ENCODE data around the gene PARVG. TPM values are rescaled to one million over a fixed set of nuclear protein-coding genes. Genes with fewer than 3 reads are reported as not detected.
"Not testable (repeated sequence)": the region's sequence is repeated elsewhere in the genome, so short reads cannot be mapped to it uniquely, and the experiment has no call there.

The PARVG gene
- total RNA-seq, 1 donor from 2014 or later, result 3.2 TPM

DNA sequence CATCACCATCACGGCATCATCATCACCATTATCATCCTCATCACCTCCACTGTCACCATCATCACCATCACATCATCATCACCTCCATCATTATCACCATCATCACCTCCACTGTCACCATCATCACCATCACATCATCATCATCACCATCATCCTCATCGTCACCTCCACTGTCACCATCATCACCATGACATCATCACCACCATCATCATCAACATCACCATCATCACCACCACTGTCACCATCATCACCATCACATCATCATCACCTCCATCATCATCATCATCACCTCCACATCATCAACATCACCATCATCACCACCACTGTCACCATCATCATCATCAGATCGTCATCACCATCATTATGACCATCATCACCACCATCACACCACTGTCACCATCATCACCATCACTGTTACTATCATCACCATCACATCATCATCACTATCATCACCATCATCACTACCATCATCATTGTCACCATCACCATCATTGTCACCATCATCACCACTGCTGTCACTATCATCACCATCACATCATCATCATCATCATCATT lies 32.8 kb downstream of the PARVG start:
- DNase-seq, result no peak

DNA sequence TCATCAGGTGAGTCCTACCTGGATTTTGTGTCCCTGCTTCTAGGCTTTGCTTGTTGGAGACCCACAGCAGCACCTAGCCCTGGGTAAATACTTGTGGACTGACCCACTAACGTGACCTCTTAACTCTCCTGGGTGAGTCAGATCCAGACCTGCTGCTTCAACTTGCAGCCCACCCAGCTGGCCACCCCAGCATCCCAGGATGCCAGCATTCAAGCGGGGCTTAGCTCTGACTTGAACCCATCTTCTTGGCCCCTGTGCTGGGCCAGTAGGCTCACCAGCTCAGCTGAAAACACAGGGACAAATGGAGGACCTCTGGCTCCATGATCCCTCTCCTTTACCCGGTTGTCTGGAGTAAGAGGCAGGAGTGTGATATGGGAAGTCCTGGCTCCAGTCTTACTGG lies 33.5 kb downstream of the PARVG start:
- DNase-seq, result no peak

DNA sequence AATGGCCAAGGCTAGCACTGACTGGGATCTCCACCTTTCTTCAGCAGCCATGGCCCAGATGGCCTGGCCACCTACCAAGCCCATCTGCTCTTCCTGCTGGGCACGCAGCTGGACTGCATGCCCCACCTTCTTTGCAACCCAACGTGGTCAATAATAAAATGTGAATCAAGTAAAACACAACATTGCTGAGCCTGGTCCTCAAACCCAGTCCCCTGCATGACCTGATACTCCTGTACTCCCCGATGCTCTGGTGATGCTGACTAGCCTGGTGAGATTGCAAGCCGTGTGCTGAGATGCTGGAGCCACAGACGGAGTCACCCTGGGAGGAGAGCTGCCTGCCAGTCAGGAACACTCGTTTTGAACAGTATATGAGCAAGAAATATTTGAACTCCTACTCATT lies 34.0 kb downstream of the PARVG start:
- no peak for DNase-seq

DNA sequence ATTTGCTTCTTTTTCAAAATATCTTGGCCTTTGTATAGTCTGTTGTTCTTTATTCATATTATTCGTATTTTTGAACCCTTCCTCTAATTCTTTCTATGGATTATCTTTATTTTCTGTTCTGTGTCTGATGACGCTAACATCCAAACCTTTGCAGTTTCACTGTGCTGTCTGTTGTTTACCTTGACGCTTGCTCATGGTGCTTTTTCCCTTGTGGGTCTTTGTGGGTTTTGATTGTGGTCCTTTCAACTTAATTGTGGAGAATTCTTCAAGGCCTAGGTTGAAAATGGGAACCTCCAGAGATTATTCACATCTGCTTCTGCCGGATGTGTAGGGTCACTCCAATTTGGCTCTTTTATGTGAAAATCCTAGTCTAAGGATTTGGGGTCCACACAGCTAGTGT lies 34.6 kb downstream of the PARVG start:
- no peak for DNase-seq

DNA sequence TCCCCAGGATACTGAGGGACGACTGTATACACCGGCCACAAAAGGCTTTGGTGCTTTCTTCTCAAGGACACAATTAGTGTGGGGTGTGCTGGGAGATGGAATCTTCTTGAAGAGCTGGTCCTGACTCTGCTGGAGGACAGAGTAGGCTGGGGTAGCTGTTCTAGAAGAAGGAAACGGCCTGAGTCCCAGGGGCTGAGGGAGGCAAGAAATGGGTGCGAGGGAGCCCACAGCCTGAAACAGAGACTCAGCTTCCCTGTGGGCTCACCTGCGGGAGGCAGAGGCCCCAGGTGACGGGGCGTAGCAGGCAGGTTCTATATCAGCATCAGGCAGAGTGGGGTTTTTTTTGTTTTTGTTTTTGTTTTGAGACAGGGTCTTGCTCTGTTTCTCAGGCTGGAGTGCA lies 36.6 kb downstream of the PARVG start:
- DNase-seq, result no peak

DNA sequence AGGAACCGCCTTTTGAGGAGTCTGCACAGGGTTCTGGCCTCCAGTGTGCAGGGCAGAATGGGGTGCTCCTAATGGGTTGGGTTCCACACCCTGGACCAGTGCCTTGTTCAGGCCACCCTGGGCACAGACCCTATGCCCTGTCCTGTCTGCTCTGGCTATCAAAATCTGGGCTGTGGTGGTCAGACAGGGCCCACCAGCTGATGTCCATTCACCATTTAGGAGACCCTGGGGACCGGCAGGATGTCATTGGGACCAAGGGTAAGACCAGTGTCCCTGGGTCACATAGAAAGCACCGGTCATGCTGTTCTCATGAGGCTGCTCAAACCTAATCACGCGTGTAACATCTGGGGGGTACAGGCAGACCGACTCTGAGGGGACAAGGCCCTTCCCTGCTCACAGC lies 37.3 kb downstream of the PARVG start:
- DNase-seq, result no peak

DNA sequence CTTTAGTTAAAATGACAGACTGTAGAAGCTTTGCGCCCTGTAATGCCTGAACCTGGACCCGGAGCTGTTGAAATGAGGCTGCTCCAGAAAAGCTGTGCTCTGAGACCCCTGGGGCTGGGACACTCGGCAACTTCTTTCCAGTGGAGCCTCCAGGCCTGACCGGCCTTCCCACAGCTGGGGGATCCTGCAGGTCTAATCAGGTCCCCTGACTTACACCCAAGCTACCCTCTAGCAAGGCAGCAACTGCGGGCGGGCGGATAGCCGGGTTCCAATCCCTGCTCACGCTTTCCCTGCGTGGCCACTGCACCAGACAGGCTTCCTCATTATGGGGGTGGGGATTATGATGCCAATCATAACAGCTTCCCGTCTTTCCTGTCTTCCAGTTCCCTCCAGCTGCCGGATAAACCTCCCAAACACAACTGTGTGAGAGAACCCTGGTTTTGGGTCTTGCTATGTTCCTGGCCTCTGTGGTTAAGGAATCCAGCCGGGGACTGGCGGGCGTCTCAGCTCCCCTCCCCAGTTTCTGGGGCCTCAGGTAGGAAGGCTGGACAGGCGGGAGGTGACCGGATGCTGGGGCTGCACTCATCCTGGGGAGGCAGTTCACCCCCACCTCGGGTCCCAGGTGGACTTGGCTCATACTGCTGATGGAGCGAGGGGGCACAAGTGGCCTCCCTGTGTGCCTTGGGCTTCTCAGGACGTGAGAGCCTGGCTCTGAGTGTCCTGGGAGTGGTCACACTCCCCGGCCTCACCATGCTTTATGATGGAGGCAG lies 38.6 kb downstream of the PARVG start:
- no peak for DNase-seq

DNA sequence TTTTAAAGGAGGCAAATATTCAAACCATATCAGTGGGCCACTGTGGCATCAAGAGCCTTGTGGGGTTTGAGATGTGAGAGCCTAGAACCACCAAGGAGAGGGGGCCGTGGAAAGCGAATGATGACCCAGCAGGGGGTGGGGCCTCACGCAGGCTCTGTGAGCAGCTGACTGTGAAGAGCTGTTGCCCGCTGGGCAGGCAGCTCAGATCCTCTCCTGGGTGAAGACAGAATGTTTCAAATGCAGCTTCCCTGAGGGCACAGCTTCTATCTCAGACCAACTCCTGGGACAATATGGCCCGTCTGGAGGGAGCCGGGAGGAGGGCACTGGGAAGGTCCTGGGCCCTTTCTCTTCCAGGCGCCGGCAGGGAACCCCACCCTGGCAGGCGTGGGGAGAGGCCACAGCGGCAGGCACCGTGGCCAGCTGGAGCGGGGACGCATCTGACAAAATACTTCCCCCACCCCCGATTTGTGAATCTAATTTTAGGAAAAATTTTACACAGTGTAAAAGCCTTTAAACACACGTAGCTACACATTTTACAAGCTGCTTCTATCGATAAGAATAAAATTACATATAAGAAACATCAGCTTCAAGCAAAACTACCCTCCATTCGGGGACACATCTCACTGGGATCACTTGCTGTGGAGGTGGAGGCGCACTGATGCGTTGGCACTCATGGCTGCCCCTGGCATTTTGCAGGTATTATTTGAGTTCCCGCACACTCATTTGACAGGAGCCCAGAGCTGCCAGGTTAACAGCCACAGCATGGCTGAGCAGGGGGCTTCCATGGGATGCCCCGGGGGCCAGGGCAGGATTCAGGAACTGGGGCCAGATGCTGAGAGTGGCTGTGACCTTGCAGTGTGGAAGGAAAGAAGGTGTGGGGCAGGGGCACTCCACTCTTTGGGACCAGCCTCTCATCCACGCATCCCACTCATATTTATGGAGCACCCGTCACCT lies 40.3 kb downstream of the PARVG start:
- DNase-seq, result no peak

DNA sequence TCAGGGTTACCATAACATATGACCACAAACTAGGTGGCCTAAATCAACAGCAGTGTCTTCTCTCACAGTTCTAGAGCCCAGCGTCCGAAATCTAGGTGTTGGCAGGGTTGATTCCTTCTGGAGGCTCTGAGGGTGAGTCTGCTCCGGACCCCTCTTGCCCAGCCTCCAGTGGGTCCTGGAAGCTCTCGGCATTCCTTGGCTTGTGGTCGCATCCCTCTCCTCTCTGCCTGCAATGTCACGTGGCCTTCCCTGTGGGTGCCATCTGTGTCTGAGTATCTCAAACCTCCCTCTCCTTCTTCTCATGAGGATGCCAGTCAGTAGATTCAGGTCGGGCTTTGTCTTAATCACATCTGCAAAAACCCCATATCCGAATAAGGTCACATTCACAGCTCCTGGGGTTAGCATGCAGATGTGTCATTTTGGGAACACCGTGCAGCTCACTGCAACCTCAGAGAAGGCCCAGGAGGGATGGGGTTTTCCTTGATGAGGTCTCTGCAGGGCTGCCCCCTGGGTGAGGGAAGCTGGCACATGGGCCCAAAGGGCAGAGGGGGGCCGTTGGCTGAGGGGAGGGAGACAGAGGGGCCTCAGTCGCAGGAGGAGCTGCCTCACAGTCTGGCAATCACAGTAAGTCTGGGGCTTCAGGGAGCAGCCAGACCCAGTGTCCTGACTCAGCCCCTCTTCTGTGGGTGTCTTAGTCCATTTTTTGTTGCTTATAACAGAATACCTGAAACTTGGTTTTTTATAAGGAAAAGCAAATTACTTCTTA lies 41.2 kb downstream of the PARVG start:
- DNase-seq, result no peak

DNA sequence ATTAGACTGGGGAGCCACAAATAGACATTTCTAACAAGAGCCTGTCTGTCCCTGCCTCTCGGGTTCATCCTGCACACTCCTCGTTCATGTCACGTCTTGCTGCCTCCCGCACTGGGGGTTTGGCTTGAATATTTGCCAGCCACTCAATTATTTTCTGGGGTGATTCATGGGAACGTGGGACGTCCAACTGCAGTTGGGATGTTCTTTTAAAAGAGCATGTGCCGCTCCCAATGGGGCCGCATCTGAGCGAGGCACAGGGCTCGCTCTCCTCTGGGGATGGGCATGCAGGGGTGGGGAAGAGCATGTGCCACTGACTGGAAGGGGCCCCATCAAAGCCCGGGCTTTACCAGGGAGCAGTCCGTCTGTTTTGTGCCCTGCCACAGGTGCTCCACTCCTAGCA lies 43.4 kb downstream of the PARVG start:
- DNase-seq, result peak; percentile 43

DNA sequence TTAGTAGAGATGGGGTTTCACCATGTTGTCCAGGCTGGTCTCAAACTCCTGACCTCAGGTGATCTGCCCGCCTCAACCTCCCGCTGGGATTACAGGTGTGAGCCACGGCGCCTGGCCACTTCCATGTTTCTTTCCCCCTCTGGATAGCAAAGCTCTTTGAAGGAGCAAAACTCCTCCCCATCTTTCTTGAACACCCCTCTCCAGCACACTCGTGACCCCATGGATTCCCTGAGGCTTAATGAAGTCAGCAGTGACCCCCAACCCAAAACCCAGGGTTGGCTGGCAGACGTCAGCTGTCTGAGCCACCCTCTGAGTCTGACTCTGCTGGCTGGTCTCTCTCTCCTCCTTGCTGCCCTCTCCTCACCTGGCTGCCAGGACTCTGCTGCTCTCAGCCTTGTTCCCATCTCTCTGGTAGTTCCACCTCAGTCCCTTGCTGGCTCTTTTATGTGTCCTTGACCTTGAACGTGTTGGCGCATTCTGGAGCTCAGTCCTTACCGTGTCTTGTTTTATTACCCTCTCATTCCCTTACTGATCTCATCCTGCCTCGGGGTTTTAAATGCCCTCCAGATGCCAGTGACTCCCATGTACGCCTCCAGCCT lies 44.5 kb downstream of the PARVG start:
- DNase-seq, result no peak

DNA sequence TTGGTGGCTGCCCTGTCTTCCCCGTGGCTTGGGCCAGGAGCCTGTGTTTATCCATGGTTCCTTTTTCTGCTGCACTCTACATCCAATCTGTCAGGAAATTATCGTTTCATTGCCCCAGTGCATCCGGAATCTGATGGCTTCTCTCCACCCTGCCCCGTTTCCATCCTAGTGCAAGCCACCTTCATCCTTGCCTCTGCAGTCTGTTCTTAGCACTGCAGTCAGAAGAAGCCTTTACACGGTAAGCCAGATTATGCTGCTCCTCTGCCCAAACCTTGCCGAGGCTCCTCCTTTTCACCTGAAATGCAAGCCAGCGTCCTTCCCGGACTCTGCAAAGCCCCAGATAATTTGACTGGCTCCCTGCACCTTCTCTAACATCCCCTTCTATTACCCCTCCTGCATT lies 45.1 kb downstream of the PARVG start:
- no peak for DNase-seq

DNA sequence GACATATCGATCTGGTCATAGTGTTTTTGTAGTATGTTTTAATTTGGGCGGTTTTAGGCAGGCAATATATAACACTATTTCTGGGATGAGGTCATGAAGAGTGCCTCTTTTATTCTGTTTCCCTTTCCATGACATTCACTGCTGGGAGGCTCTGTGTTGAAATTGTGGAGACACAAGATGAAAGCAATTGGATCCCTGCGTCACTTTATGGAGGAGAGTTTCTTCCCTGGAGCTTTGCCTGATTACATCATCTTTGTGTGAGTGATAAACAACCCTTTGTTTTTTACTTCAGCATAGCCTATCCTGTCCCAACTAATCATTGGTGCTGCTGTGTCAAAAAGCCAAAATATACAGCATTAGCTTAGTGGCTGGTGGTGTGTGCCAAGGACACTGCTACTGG lies 48.6 kb downstream of the PARVG start:
- no peak for DNase-seq

DNA sequence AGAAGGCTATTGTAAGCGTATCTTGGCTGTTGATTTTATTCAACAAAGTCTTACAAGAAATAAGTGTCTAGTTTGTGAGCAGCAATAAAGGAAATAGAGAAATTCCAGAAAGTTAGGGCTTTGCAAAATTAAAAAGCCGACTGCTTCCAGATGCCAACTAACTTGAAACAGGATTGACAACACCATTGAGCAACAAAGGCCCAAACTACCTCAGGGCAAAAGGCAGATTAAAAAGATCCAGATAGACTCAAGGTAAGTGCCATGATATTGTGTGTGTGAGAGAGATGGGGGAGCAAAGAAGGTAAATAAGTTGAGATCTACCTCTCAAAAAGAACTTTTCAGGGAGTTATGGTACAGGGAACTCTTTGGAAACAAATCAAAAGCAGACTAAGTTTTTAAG lies 49.1 kb downstream of the PARVG start:
- no peak for DNase-seq

DNA sequence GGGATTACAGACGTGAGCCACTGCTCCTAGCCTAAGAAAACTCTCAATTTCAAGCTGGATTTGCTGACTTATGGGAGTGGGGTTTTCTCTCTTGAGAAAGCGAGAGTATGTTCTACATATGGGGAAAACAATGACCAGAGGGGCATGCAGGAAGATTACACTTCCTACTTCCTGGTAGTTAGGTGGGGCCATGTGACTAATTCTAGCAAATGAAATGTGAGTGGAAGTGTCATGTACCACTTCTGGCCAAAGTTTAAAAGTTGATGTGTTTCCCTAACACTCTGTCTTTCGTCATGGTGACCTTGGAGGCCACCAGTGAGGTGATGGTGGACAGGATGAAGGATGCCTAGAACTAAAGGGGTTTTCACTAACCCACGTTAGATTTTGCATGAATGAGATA lies 50.5 kb downstream of the PARVG start:
- no peak for DNase-seq

DNA sequence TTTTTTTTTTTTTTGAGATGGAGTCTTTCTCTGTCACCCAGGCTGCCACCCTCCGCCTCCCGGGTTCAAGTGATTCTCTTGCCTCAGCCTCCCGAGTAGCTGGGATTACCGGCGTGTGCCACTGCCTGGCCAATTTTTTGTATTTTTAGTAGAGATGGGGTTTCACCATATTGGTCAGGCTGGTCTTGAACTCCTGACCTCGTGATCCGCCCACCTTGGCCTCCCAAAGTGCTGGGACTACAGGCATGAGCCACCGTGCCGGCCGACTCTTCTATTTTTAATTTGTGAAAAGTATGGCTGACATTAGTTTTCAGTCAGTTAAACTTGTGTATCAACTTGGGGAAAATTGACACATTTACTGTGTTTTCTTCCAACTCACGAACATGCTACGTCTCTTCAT lies 53.6 kb downstream of the PARVG start:
- DNase-seq, result not testable (repeated sequence)

DNA sequence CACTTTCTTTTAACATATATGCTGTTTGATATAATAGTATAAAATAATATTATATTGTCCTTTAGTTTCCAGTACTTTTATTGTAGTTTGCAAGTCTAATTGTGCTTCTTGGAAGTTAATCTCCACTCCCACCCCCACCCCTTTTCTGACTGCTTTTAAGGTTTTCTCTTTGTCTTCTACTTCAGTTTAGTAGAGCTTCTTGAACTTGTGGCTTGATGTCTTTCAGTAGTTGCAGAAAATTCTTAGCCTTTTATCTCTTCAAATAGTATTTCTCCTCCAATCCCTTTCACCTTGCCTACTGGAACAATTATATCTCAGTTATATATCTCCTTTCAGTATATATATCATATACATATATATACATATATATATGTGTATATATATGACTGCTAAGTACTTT lies 56.6 kb downstream of the PARVG start:
- no peak for DNase-seq

DNA sequence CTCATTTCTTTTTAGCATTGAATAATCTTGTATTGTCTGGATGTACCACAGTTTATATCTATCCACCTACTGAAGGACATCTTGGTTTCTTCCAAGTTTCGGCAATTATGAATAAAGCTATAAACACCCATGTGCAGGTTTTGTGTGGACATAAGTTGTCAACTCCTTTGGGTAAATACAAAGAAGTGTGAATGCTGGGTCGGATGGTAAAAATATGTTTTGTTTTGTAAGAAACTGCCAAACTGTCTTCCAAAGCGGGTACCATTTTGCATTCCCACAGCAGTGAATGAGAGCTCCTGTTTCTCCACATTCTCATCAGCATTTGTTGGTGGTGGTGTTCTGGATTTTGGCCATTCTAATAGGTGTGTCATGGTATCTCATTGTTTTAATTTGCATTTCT lies 60.4 kb downstream of the PARVG start:
- DNase-seq, result not testable (repeated sequence)

DNA sequence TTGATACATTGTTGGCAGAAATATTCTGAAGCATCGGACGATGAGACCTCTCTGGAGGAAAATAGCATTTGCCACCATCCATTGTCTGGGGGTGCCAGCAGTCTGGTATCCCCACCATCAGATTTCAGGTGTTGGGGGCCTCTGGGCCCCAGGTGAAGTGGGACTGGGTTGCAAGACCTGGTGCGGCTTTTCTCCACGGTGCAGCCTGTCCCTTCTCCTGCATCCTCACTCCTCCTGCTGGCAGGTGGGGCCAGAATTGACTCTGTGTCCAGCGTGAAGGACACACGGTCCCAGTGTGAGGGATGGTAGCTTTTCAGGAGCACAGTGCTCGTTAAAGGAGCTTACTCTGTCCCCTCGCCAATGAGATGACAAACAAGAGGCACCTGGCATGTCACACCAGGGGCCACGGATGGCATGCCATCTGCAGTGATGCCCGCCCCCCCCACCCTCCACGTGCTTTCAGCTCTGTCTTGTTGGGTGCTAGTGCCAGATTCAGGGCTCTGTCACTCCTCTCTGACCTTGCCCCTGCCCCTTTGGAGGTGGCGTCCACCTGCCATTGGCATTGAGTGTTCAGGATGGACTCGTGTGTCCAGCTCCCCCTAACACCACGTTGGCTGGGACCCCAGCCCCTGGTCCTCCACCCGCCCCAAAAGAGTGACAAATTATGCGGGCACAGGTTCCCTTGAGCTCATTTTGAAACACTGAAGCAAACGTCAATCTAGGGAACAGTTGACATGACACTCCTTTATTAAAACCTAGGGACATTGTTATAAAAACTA lies 62.4 kb downstream of the PARVG start:
- DNase-seq, result no peak

DNA sequence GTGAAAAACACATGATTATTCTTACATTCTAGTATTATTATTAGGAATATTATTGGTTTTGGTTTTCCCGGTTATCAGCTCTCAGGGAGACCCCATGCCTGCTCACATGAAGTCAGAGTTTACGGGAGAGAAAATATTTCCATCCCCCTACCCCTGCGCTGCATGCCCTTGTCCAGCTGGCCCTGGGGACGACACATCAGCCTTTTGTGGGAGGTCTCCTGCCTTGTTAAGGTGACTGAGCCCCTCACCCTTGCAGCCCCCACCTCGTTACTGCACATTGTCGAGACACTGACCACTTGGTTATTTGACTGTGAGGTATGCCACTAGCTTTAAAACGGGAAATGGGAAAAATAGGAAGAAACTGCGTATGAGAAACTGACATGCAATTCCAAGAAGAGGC lies 63.0 kb downstream of the PARVG start:
- no peak for DNase-seq

DNA sequence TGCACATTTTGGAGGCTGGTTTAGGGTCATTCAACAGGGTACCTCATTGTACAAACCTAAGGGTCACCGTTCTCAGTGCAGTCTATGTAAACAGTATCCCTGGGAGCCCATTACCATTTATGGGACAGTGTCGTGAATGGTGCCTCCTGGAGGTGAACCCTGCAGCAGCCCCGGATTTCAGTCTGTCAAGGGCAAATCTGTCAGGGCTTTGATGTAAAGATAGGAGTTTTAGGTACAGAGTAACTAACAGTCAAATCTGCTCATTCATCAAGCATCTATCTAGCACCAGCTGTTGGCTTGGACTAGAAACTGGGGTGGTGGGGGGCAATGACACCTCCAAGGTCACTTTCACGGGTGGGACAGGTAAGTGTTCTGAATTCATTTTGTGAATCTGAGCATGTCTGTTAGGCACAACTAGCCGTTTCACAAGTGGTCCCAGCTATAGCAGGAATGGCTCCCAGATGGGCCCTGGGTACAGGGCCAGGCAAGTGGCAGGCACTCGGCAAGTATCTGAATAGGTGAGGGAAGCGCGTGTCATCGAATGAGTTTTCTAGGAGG lies 63.6 kb downstream of the PARVG start:
- DNase-seq, result no peak
